Muscle layer of duodenum (tissue), 2 donors: ENCODE data around the gene PEAK1.
"Not testable (repeated sequence)": the region's sequence is repeated elsewhere in the genome, so short reads cannot be mapped to it uniquely, and the experiment has no call there.

Source experiments
- H3K27ac ChIP-seq: one replicate; pipeline ENCODE4 v1.7.0; 2013; ENCODE audit warnings: mild to moderate bottlenecking, low read length
- H3K27me3 ChIP-seq: one replicate; pipeline ENCODE4 v1.7.0; 2013; ENCODE audit warnings: low read depth, mild to moderate bottlenecking, control low read depth, low read length
- H3K36me3 ChIP-seq, 2 donors: one replicate each; pipeline ENCODE4 v1.7.0; 2013; ENCODE audit warnings: low read length in 2 of 2, control low read depth in 1 of 2, mild to moderate bottlenecking in 1 of 2; ENCODE audit not compliant: insufficient read depth in 2 of 2, control insufficient read depth in 1 of 2
- H3K4me1 ChIP-seq, 2 donors: one replicate each; pipeline ENCODE4 v1.7.0; 2013; ENCODE audit warnings: low read length in 2 of 2, mild to moderate bottlenecking in 2 of 2, control low read depth in 1 of 2, moderate library complexity in 1 of 2; ENCODE audit not compliant: insufficient read depth in 2 of 2, control insufficient read depth in 1 of 2
- H3K4me3 ChIP-seq, 2 donors: one replicate each; pipeline ENCODE4 v1.7.0; 2013; ENCODE audit warnings: low read length in 2 of 2, low read depth in 1 of 2, mild to moderate bottlenecking in 1 of 2
- H3K9me3 ChIP-seq, 2 donors: one replicate each; pipeline ENCODE4 v1.7.0; 2013; ENCODE audit warnings: low read length in 2 of 2, control low read depth in 1 of 2, mild to moderate bottlenecking in 1 of 2; ENCODE audit not compliant: control insufficient read depth in 1 of 2
- donor health status: healthy.

Gene PEAK1

DNA sequence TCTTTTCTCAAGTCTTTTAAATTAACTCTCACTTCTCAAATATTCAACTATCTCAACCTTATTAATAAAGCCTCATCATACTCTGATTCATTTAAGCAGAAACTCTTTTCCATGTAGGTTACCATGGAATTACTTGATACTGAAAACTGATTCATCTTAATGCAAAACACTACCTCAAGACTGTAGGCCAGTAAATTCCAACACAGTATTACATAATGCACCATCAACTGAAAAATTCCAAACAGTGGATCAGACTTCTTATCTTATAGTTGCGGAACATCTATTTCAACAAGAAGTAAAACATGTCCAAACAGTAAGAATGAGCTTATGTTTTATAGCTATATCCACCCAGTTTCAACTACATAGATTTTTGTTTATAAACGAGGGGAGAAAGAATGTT, 124.5 kb downstream of the PEAK1 start:
- Histone ChIP-seq H3K9me3 (no peaks in the 10 kb centered on the region), H3K27ac (no peak overlapping the region), H3K27me3 (no peaks in the 10 kb centered on the region), H3K36me3 (no peaks in the 10 kb centered on the region), H3K4me3 (no peak overlapping the region), H3K4me1 (no peaks in the 10 kb centered on the region)

DNA sequence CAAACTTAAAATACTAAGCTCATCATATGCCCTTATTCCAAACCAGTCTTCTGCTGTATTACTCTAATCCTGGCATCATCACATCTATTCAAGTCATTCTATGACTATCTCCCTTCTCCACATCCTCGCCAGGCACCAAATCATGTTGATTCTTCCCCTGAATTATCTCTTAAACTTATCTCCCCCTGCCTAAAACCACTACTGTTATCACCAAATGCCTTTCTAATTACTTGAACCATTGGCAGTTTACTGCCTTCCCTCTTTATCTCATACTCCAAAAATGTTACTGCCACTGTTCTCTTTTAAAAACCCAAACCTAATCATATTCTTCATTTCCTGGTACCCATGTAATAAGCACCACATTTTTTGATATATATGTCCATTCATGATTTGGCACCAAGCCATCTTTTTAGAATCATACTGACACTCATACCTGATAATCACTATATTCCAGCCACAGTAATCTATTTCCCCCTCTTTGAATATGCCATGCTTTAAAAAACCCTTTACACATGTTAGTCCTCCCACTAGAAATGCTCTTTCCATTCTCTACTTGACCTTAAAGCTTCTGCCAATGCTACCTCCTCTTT, 126.8 kb downstream of the PEAK1 start:
- Histone ChIP-seq H3K9me3 (no peaks in the 10 kb centered on the region), H3K27me3 (no peaks in the 10 kb centered on the region), H3K36me3 (no peaks in the 10 kb centered on the region), H3K27ac (no peak overlapping the region), H3K4me3 (no peak overlapping the region), H3K4me1 (no peaks in the 10 kb centered on the region)

DNA sequence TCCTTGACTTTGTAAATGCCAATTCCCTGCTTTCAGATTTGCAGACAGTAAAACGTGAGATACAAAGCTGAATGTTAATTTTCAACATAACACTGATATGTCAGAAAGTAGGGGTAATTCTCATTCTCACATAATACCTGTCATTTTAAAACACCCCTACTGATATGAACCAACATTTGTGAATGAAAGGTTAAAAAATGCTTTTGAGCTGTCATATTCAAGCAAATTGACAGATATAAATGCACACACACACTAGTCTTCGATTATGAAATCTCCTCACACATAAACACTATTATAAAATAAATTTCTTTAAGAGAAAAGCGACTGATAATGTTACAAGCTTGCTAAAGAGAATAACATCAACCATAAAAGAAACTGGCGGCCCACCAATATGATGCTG, 128.8 kb downstream of the PEAK1 start:
- Histone ChIP-seq H3K27me3 (no peaks in the 10 kb centered on the region), H3K9me3 (no peaks in the 10 kb centered on the region), H3K36me3 (no peaks in the 10 kb centered on the region), H3K4me3 (no peak overlapping the region), H3K4me1 (no peaks in the 10 kb centered on the region), H3K27ac (no peak overlapping the region)

DNA sequence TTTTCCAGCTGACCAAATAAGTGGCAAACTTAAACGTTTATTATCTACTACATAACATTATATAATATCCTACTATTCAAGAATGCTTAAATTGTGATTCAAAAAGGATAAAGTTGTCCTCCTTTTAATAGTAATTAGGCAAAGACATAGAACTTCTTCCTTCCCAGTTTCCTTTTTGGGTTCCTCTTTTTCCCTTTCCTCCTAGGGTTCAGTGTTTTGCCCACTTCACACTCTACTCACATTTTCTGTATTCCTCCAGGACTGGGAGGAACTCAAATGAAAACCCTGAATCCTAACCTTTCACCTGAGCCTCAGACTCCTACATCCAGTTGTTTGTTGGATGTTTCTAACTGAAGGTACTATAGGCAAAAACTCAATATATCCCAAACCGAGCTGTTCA, 132.5 kb downstream of the PEAK1 start:
- Histone ChIP-seq H3K27me3 (no peaks in the 10 kb centered on the region), H3K4me1 (no peaks in the 10 kb centered on the region), H3K36me3 (peaks cover 0 to 8% of the 10 kb centered on the region in 2 donors), H3K27ac (no peak overlapping the region), H3K9me3 (no peaks in the 10 kb centered on the region), H3K4me3 (no peak overlapping the region)

DNA sequence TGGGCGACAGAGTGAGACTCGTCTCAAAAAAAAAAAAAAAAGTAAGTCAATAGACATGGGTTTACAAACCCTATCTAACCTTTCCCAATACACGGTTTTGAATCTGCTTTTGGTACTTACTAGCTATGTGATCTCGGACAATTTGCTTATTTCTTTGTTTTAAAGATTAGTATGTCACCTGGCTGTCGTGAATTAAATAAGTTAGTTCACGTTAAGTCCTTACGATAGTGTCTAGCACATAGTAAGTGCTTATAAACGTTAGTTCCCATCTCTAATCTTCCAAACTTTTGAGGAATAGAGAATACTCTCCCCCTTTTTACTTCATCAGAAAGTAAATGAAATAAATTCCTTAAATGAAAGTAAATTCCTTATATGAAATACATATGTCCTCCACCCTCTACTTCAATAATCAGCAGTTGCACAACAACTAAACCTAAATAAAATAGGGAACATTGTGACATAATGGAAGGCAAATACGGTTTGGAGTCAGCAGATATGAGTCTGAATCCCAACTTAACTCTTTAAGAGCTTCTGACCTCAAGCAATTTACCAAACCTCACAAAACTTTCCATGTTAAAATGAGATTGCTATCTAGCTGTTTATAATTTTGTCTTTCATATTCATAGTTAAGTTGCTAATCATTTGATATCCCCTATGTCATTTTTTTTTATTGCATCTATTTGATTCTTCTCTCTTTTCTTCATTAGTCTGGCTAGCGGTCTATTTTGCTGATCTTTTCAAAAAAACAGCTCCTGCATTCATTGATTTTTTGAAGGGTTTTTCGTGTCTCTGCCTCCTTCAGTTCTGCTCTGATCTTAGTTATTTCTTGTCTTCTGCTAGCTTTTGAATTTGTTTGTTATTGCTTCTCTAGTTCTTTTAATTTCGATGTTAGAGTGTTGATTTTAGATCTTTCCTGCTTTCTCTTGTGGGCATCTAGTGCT, 134.6 kb downstream of the PEAK1 start:
- peaks cover 0 to 8% of the 10 kb centered on the region in 2 donors for H3K36me3 ChIP-seq
- H3K4me1 ChIP-seq = no peaks in the 10 kb centered on the region
- H3K27me3 ChIP-seq = no peaks in the 10 kb centered on the region
- no peaks in the 10 kb centered on the region for H3K9me3 ChIP-seq
- H3K27ac ChIP-seq = no peak overlapping the region
- no peak overlapping the region for H3K4me3 ChIP-seq

DNA sequence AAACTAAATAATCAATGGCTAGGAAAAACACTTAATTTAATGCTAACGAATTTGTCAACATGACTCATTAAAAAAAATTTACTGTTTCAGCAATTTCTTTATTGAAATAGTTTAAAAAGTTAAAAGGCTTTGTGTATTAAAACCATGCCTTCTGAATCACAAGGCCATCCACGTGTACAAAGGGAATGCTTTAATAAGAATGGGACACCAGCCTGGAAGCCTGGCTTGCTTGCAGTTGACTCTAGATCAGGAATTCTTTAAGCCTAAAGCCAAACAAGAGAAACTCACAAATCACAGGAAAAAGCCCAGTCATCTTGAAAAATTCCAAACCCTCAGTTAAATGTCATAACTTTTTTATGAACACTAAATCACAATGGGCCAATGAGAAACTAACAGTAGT, 137.6 kb downstream of the PEAK1 start:
- Histone ChIP-seq H3K27ac (no peak overlapping the region), H3K36me3 (peaks cover 0 to 8% of the 10 kb centered on the region in 2 donors), H3K9me3 (no peaks in the 10 kb centered on the region), H3K4me3 (no peak overlapping the region), H3K4me1 (no peaks in the 10 kb centered on the region), H3K27me3 (no peaks in the 10 kb centered on the region)

DNA sequence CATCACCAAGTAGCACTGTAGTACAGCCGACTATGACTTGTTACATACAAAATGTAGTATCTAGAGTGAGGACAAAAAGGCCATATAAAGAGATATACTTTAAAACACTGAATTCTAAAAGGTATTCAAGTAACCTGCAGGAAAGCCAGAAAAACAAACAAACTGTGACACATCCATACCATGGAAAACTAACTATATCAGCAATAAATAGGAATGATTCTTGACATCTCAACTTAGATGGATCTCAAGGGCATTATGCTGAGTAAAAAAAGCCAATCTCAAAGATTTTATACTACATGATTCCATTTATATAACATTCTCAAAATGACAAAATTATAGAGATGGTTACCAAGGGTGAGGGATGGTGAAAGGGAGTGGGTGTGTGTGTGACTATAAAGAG, 143.0 kb downstream of the PEAK1 start:
- H3K9me3 ChIP-seq = no peaks in the 10 kb centered on the region
- no peak overlapping the region for H3K4me3 ChIP-seq
- no peaks in the 10 kb centered on the region for H3K27me3 ChIP-seq
- no peaks in the 10 kb centered on the region for H3K4me1 ChIP-seq
- no peak overlapping the region for H3K27ac ChIP-seq
- H3K36me3 ChIP-seq = no peaks in the 10 kb centered on the region

DNA sequence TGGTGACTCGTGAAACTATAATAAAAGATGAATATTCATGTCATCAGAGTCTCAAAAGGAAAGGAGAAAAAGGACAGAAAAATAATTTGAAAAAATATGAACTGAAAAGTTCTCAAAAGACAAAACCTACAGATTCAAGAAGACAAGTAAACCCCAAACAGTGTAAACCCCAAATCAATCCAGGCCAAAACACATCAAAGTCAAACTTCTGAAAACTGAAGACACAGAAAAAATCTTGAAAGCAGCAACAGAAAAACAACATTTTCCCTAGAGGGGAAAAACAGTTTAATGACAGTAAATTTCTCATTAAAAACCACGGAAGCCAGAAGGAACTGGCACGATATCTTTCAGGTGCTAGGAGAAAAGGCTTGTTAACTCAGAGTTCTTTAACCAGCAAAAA, 143.8 kb downstream of the PEAK1 start:
- Histone ChIP-seq H3K4me3 (no peak overlapping the region), H3K9me3 (no peaks in the 10 kb centered on the region), H3K27me3 (no peaks in the 10 kb centered on the region), H3K36me3 (no peaks in the 10 kb centered on the region), H3K4me1 (no peaks in the 10 kb centered on the region), H3K27ac (no peak overlapping the region)

DNA sequence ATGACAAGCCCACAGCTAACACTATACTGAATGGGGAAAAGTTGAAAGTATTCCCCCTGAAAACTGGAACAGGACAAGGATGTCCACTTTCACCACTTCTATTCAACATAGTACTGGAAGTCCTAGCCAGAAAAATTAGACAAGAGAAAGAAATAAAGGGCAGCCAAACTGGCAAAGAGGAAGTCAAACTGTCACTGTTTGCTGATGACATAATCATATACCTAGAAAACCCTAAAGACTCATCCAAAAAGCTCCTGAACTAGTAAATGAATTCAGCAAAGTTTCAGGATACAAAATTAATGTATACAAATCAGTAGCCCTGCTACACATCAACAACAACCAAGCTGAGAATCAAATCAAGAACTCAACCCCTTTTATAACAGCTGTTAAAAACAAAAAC, 146.8 kb downstream of the PEAK1 start:
- not testable (repeated sequence) for H3K9me3 ChIP-seq, H3K27ac ChIP-seq, H3K27me3 ChIP-seq, H3K36me3 ChIP-seq, H3K4me3 ChIP-seq, H3K4me1 ChIP-seq

DNA sequence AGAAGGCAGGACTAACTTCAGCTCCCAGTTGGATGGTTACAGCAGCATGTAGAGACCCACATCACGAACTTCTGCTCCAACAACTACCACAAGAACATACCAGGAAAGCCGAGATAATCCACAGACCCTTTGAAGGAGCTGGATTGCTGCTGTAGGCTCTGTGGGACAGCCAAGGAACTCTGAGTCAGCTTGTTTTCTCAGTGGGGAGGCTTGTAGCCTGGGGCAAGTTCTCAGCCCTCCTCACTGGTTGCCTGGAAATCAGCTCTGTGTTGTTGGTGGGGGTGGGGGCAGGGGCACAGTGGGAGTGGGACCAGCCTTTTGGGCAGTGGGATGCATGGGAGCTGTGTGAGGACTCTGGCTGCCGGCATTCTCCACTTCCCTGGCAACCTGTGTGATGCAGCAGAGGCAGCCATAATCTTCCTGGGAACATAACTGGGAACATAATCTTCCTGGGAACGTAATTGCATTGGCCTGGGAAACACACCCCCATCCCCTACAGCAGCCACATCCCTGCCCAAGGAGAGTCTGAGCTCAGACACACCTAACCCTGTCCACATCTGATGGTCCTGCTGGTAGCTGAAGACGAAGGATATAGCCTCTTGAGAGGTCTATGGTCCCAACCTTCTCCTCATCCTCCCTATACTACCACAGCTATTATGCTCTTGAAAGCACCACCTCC, 153.1 kb downstream of the PEAK1 start:
- no peaks in the 10 kb centered on the region for H3K27me3 ChIP-seq
- no peaks in the 10 kb centered on the region for H3K4me1 ChIP-seq
- no peaks in the 10 kb centered on the region for H3K9me3 ChIP-seq
- no peaks in the 10 kb centered on the region for H3K36me3 ChIP-seq
- no peak overlapping the region for H3K4me3 ChIP-seq
- H3K27ac ChIP-seq = no peak overlapping the region

DNA sequence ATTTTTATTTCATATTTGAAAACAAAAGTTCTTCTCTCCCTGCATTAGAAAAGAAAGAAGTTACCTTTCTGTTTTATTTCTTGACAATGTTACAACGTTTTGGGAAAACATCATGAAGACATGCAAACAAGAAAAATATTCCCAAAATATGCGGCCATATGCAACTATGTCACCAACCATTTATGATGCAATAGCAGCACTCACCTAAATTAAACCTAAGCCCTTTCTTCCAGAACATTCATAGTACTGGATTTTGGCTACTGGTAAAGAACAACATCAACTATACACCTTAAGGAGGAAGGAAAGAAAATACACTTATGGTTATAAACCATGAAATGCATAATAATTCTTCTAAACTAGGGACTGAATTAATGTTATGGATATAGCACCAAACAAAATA, 164.5 kb downstream of the PEAK1 start:
- Histone ChIP-seq H3K27me3 (no peaks in the 10 kb centered on the region), H3K9me3 (no peaks in the 10 kb centered on the region), H3K36me3 (no peaks in the 10 kb centered on the region), H3K27ac (no peak overlapping the region), H3K4me1 (no peaks in the 10 kb centered on the region), H3K4me3 (no peak overlapping the region)
